ENCODE results near the gene MYH7B.

GRCh38 chr20:34971561-34972235 lies 16.0 kb downstream of the MYH7B start:
- TF ChIP-seq, protein P1, sequence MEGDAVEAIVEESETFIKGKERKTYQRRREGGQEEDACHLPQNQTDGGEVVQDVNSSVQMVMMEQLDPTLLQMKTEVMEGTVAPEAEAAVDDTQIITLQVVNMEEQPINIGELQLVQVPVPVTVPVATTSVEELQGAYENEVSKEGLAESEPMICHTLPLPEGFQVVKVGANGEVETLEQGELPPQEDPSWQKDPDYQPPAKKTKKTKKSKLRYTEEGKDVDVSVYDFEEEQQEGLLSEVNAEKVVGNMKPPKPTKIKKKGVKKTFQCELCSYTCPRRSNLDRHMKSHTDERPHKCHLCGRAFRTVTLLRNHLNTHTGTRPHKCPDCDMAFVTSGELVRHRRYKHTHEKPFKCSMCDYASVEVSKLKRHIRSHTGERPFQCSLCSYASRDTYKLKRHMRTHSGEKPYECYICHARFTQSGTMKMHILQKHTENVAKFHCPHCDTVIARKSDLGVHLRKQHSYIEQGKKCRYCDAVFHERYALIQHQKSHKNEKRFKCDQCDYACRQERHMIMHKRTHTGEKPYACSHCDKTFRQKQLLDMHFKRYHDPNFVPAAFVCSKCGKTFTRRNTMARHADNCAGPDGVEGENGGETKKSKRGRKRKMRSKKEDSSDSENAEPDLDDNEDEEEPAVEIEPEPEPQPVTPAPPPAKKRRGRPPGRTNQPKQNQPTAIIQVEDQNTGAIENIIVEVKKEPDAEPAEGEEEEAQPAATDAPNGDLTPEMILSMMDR (IDR thresholded peaks at IDR 0.05) = no peak
- TF ChIP-seq POLR2A (IDR thresholded peaks at IDR 0.05) = no peak
- TF ChIP-seq POLR2AphosphoS5 (IDR thresholded peaks at IDR 0.05) = no peak
